ENCODE measurements around the gene SRGN. TPM values are rescaled to one million over a fixed set of nuclear protein-coding genes. Genes with fewer than 3 reads are reported as not detected.
A peak's percentile ranks its signal among the peaks of the same experiment; 100 is the strongest.

The SRGN gene
- total RNA-seq, 3 donors from 2014 or later = 15.6 to 54.6 (median 43.9) TPM

DNA sequence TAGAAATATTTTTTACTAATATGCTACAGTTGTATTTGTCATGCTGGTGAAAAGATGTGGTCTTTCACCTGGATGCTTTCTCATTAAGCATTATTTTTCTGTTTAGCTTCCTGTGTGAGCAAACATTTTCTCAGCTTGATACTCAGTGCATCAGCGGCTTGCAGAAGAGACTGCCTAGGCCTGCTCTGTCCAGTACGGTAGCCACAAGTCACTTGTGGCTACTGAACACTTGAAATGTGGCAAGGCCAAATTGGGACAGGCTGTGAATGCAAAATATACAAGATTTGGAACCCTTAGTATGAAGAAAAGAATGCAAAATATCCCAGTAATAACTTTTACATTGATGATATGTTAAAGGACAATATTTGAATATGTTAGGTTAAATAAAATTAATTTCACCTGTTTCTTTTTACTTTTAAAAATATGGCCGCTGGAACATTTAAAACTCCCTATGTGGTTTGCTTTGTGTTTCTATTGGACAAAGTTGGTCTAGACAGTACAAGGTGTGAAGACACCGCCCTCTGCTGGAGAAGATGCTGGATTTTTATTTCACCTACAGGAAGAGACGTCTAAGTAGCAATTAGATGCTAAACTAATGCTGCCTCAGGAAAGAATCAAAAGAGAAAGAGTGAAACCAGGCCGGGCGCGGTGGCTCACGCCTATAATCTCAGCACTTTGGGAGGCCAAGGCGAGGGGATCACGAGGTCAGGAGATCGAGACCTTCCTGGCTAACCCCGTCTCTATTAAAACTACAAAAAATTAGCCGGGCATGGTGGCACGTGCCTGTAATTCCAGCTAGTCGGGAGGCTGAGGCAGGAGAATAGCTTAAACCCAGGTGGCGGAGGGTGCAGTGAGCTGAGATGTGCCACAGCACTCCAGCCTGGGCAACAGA lies 5.3 kb downstream of the SRGN start:
- TF ChIP-seq CTCF (IDR thresholded peaks at IDR 0.05) = peak; percentile 50
- Histone ChIP-seq H3K9me3 (no peaks in the 10 kb centered on the region), H3K36me3 (ENCODE audit: low read depth) (no peaks in the 10 kb centered on the region), H3K4me1 (ENCODE audit: low read depth) (no peaks in the 10 kb centered on the region), H3K4me3 (no peak overlapping the region)
- intact Hi-C loops (cut with DNase I, micrococcal nuclease) = loop anchor here in 1 of 2 donors (5.0 kb wide), 1 partner anchor 86 kb away; no protein-coding TSS in a partner anchor
- DNase-seq (peak in 2 of 3 donors; percentile 38 to 97), ATAC-seq (peak; percentile 88)

GRCh38 chr10:69093933-69094332 lies 6.0 kb downstream of the SRGN start:
- TF ChIP-seq CTCF (IDR thresholded peaks at IDR 0.05) = no peak
- intact Hi-C loops (cut with DNase I, micrococcal nuclease) = loop anchor here in 1 of 2 donors (5.0 kb wide), 1 partner anchor 87 kb away; no protein-coding TSS in a partner anchor
- H3K36me3 ChIP-seq (ENCODE audit: low read depth) = no peaks in the 10 kb centered on the region
- H3K4me3 ChIP-seq = no peak overlapping the region
- no peaks in the 10 kb centered on the region for H3K4me1 ChIP-seq (ENCODE audit: low read depth)
- ATAC-seq = no peak
- DNase-seq = no peak
- no peaks in the 10 kb centered on the region for H3K9me3 ChIP-seq

GRCh38 chr10:69096045-69096444 lies 8.1 kb downstream of the SRGN start:
- Histone ChIP-seq H3K9me3 (no peaks in the 10 kb centered on the region), H3K4me3 (no peak overlapping the region), H3K4me1 (ENCODE audit: low read depth) (no peaks in the 10 kb centered on the region), H3K36me3 (ENCODE audit: low read depth) (no peaks in the 10 kb centered on the region)
- DNase-seq = no peak
- no peak for ATAC-seq
- no peak for TF ChIP-seq CTCF (IDR thresholded peaks at IDR 0.05)
- intact Hi-C loops (cut with DNase I, micrococcal nuclease) = no loop called here

DNA sequence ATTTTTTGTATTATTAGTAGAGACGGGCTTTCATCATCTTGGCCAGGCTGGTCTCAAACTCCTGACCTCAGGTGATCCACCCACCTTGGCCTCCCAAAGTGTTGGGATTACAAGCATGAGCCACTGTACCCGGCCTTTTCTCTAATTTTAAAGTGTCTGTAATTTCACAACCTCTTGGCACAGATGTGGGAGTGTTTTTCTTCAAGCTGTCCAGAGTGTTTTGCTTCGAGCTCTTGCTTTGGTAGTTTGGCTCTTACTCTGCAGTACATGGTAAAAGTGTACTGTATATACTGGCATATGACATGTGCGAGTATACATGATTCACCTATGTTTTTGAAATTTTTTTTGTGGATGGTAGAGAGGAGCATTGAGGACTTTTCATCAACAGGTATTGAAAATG lies 9.8 kb downstream of the SRGN start:
- Histone ChIP-seq H3K4me1 (ENCODE audit: low read depth) (no peaks in the 10 kb centered on the region), H3K36me3 (ENCODE audit: low read depth) (no peaks in the 10 kb centered on the region), H3K4me3 (no peak overlapping the region), H3K9me3 (no peaks in the 10 kb centered on the region)
- no peak for ATAC-seq
- TF ChIP-seq CTCF (IDR thresholded peaks at IDR 0.05) = no peak
- intact Hi-C loops (cut with DNase I, micrococcal nuclease) = no loop called here
- DNase-seq = no peak

DNA sequence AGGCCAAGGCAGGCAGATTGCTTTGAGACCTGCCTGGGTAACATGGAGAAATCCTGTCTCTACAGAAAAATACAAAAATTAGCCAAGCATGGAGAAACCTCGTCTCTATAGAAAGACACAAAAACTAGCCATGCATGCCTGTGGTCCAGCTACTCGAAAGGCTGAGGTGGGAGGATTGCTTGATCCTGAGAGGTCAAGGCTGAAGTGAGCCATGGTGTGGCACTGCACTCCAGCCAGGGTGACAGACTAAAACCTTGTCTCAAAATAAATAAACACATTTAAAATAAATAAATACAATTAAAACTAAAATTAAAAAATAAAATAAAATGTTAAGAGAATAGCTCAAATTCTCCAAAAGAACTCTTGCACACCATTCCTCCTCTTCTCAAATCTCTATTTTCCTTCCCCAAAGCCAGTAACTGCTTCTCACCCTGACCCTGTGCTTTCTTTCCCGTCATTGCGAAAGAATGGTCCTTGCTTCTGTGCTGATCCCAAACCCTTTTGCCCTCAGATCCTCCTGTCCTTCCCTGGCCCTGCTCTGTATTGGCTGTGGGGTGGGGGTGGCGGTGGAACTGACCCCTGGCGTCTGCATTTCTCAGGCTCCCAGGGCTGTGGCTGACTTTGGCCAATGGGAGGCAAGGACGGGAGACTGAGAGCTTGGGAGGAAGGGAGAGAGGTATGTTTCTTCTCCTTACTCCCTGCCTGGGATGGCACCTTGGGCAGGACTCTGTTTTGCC lies 12.4 kb downstream of the SRGN start:
- DNase-seq = no peak
- Histone ChIP-seq H3K36me3 (ENCODE audit: low read depth) (no peaks in the 10 kb centered on the region), H3K4me3 (no peak overlapping the region), H3K4me1 (ENCODE audit: low read depth) (no peaks in the 10 kb centered on the region), H3K9me3 (no peaks in the 10 kb centered on the region)
- intact Hi-C loops (cut with DNase I, micrococcal nuclease) = no loop called here
- ATAC-seq = no peak
- no peak for TF ChIP-seq CTCF (IDR thresholded peaks at IDR 0.05)

Data from mucosa of descending colon (tissue), 3 donors.